HG02588 (cell line): ENCODE data around the gene MAD2L1BP.
"Not testable (repeated sequence)": the region's sequence is repeated elsewhere in the genome, so short reads cannot be mapped to it uniquely, and the experiment has no call there.

Experiments used
- ATAC-seq: cut with Tn5 transposase; IDR thresholded peaks from one replicate; pipeline ENCODE4 v1.9.1; 2021; ENCODE audit warnings: mild to moderate bottlenecking, moderate library complexity; ENCODE audit not compliant: unreplicated experiment

Gene MAD2L1BP

GRCh38 chr6:43635387-43636307 lies at the start of gene MAD2L1BP:
MAD2L1BP (plus strand) TSS chr6:43635840; CDS start chr6:43635876, 36 bp downstream.
- ATAC-seq, result peak; percentile 76

- ATAC-seq, result no peak
Observed at GRCh38 chr6:43588194-43588593, 47.4 kb upstream of the MAD2L1BP start.

- ATAC-seq, result not testable (repeated sequence)
Observed at GRCh38 chr6:43589564-43589963, 46.1 kb upstream of the MAD2L1BP start.

- no peak for ATAC-seq
Observed at GRCh38 chr6:43593938-43594337, 41.7 kb upstream of the MAD2L1BP start.

- ATAC-seq, result no peak
Observed at GRCh38 chr6:43600595-43600994, 35.0 kb upstream of the MAD2L1BP start.

GRCh38 chr6:43604174-43604573 lies 31.5 kb upstream of the MAD2L1BP start:
- ATAC-seq, result no peak

GRCh38 chr6:43606019-43606418 lies 29.6 kb upstream of the MAD2L1BP start:
- ATAC-seq, result no peak

- ATAC-seq, result no peak
Observed at GRCh38 chr6:43608310-43608763, 27.3 kb upstream of the MAD2L1BP start.

GRCh38 chr6:43608807-43609206 lies 26.8 kb upstream of the MAD2L1BP start:
- ATAC-seq, result no peak

GRCh38 chr6:43609402-43609801 lies 26.2 kb upstream of the MAD2L1BP start:
- no peak for ATAC-seq

- no peak for ATAC-seq
Observed at GRCh38 chr6:43610431-43610830, 25.2 kb upstream of the MAD2L1BP start.

- ATAC-seq, result no peak
Observed at GRCh38 chr6:43613721-43614395, 21.8 kb upstream of the MAD2L1BP start.

GRCh38 chr6:43614396-43614730 lies 21.3 kb upstream of the MAD2L1BP start:
- ATAC-seq, result no peak

GRCh38 chr6:43616725-43617472 lies 18.7 kb upstream of the MAD2L1BP start:
- ATAC-seq, result no peak

GRCh38 chr6:43621078-43621835 lies 14.4 kb upstream of the MAD2L1BP start:
- ATAC-seq, result no peak

- no peak for ATAC-seq
Observed at GRCh38 chr6:43621836-43622180, 13.8 kb upstream of the MAD2L1BP start.

GRCh38 chr6:43622541-43622940 lies 13.1 kb upstream of the MAD2L1BP start:
- ATAC-seq, result no peak

GRCh38 chr6:43623880-43624785 lies 11.5 kb upstream of the MAD2L1BP start:
- no peak for ATAC-seq

- no peak for ATAC-seq
Observed at GRCh38 chr6:43624786-43625288, 10.8 kb upstream of the MAD2L1BP start.
